Osteocyte (in vitro differentiated cells): ENCODE measurements around the gene IRF7. TPM values are rescaled to one million over a fixed set of nuclear protein-coding genes. Genes with fewer than 3 reads are reported as not detected.
A peak's percentile ranks its signal among the peaks of the same experiment; 100 is the strongest.

Experiments
- DNase-seq: peaks from one replicate; pipeline ENCODE4 v3.0.0; 2021; ENCODE audit warnings: mixed read lengths; ENCODE audit not compliant: unreplicated experiment; ENCODE audit errors: extremely low spot score
- H3K27ac Mint-ChIP-seq: one replicate; pipeline ENCODE4 v1.8.0; 2021; ENCODE audit warnings: mild to moderate bottlenecking, mixed read lengths; ENCODE audit not compliant: unreplicated experiment
- H3K27me3 Mint-ChIP-seq: one replicate; pipeline ENCODE4 v1.8.0; 2021; ENCODE audit warnings: mixed read lengths; ENCODE audit not compliant: unreplicated experiment
- H3K36me3 Mint-ChIP-seq: one replicate; pipeline ENCODE4 v1.8.0; 2021; ENCODE audit warnings: mixed read lengths; ENCODE audit not compliant: unreplicated experiment
- H3K4me1 Mint-ChIP-seq: one replicate; pipeline ENCODE4 v1.8.0; 2021; ENCODE audit warnings: mixed read lengths; ENCODE audit not compliant: unreplicated experiment
- H3K4me3 Mint-ChIP-seq: one replicate; pipeline ENCODE4 v1.8.0; 2021; ENCODE audit warnings: mild to moderate bottlenecking, moderate library complexity, mixed read lengths; ENCODE audit not compliant: unreplicated experiment
- H3K9me3 Mint-ChIP-seq: one replicate; pipeline ENCODE4 v1.8.0; 2021; ENCODE audit warnings: mixed read lengths; ENCODE audit not compliant: unreplicated experiment
- CTCF ChIP-seq: fragments of 200-600 bp; sonication (generic); IDR thresholded peaks from 2 replicates; pipeline ENCODE4 v1.5.0; 2021; ENCODE audit warnings: antibody characterized with exemption, mild to moderate bottlenecking, moderate library complexity
- total RNA-seq: library from RNA; stranded (reverse); gene quantifications from 2 replicates; pipeline ENCODE4 v1.2.1, GENCODE V29; 2021

The IRF7 gene
- total RNA-seq, 1 donor from 2014 or later: 15.4 TPM

GRCh38 chr11:637333-637592, 21.5 kb upstream of the IRF7 start:
- Mint-ChIP-seq H3K27ac (no peak overlapping the region), H3K27me3 (peaks cover 3% of the 10 kb centered on the region), H3K4me1 (peaks cover 27% of the 10 kb centered on the region), H3K9me3 (no peaks in the 10 kb centered on the region), H3K4me3 (peak overlapping the region; percentile 69), H3K36me3 (peaks cover 6% of the 10 kb centered on the region)
- DNase-seq: no peak
- TF ChIP-seq CTCF: no peak

GRCh38 chr11:636511-637332, 21.0 kb upstream of the IRF7 start, which contains the start of gene DRD4:
Gene DRD4, plus strand, starts transcription at chr11:637269. Its CDS starts 36 bp downstream, at chr11:637305.
- no peak for DNase-seq
- Mint-ChIP-seq H3K27ac (no peak within 1 kb of the TSS), H3K9me3 (no peaks in the 10 kb centered on the region), H3K27me3 (peaks cover 3% of the 10 kb centered on the region), H3K4me3 (peak within 1 kb of the TSS; percentile 69), H3K36me3 (peaks cover 6% of the 10 kb centered on the region), H3K4me1 (peaks cover 25% of the 10 kb centered on the region)
- TF ChIP-seq CTCF: no peak

GRCh38 chr11:635945-636510, 20.3 kb upstream of the IRF7 start:
- no peak for TF ChIP-seq CTCF
- no peak overlapping the region for H3K27ac Mint-ChIP-seq
- peaks cover 3% of the 10 kb centered on the region for H3K27me3 Mint-ChIP-seq
- DNase-seq: no peak
- no peaks in the 10 kb centered on the region for H3K9me3 Mint-ChIP-seq
- peaks cover 18% of the 10 kb centered on the region for H3K4me1 Mint-ChIP-seq
- H3K4me3 Mint-ChIP-seq: no peak overlapping the region
- H3K36me3 Mint-ChIP-seq: peaks cover 6% of the 10 kb centered on the region

- Mint-ChIP-seq H3K4me1 (peaks cover 14% of the 10 kb centered on the region), H3K9me3 (no peaks in the 10 kb centered on the region), H3K27ac (no peak overlapping the region), H3K36me3 (peaks cover 4% of the 10 kb centered on the region), H3K27me3 (no peaks in the 10 kb centered on the region), H3K4me3 (no peak overlapping the region)
- TF ChIP-seq CTCF: no peak
- DNase-seq: no peak
Observed at GRCh38 chr11:630871-631270, 15.1 kb upstream of the IRF7 start.

GRCh38 chr11:629237-629583, 13.5 kb upstream of the IRF7 start:
- DNase-seq: no peak
- Mint-ChIP-seq H3K27me3 (no peaks in the 10 kb centered on the region), H3K4me3 (no peak overlapping the region), H3K27ac (peak overlapping the region; percentile 68), H3K9me3 (no peaks in the 10 kb centered on the region), H3K4me1 (peaks cover 14% of the 10 kb centered on the region), H3K36me3 (peaks cover 4% of the 10 kb centered on the region)
- no peak for TF ChIP-seq CTCF
